Psoas muscle (tissue), 8 donors: ENCODE measurements around the gene MYL11. TPM values are rescaled to one million over a fixed set of nuclear protein-coding genes. Genes with fewer than 3 reads are reported as not detected.
A peak's percentile ranks its signal among the peaks of the same experiment; 100 is the strongest.

Source experiments
- ATAC-seq, 4 donors: fragments of 200-7000 bp; cut with Tn5 transposase; one replicate each; pipeline ENCODE4 v1.9.1; 2020; ENCODE audit warnings: moderate library complexity in 3 of 4, mild to moderate bottlenecking in 2 of 4
- DNase-seq, 2 donors: peaks; one replicate each; pipeline ENCODE4 v3.0.0-alpha.2; 2020
- H3K27ac ChIP-seq: fragments of 200-600 bp; one replicate; pipeline ENCODE4 v1.8.0; 2022
- H3K27me3 ChIP-seq, 3 donors: fragments of 200-600 bp in 1 of 3; one replicate each; pipeline versions ENCODE4 v1.6.1 to v1.8.0; 2013 to 2022; ENCODE audit warnings: low read length in 2 of 3, mild to moderate bottlenecking in 2 of 3, moderate library complexity in 1 of 3; ENCODE audit not compliant: insufficient read depth in 3 of 3
- H3K36me3 ChIP-seq, 2 donors: fragments of 200-600 bp in 1 of 2; one replicate each; pipeline versions ENCODE4 v1.6.1 to v1.8.0; 2013 to 2022; ENCODE audit warnings: low read depth in 1 of 2, mild to moderate bottlenecking in 1 of 2, moderate library complexity in 1 of 2; ENCODE audit not compliant: insufficient read depth in 1 of 2
- H3K4me1 ChIP-seq: fragments of 200-600 bp; one replicate; pipeline ENCODE4 v1.8.0; 2022
- H3K4me3 ChIP-seq: fragments of 200-600 bp; one replicate; pipeline ENCODE4 v1.8.0; 2022; ENCODE audit warnings: mild to moderate bottlenecking
- H3K9me3 ChIP-seq: fragments of 200-600 bp; one replicate; pipeline ENCODE4 v1.8.0; 2022
- WGBS, 3 donors: extraction: QIAGEN DNeasy Blood & Tissue Kit; methylation state at CpG; one replicate each; pipeline versions ENCODE4 v1.1.6 to v1.1.7; 2013; 5-methylcytosine and 5-hydroxymethylcytosine counted together
- intact Hi-C, 2 donors: fragments of 100-400 bp; cut with DNase I; formaldehyde crosslinking; loops; one replicate each; pipeline versions ENCODE4 v1.11.0 to v1.14.2; 2022
- polyA plus RNA-seq, 3 donors: library from polyadenylated mRNA; stranded (reverse); fragments of 200-250 nt; gene quantifications; one replicate each; pipeline ENCODE4 v1.2.3, GENCODE V29; 2013
- total RNA-seq, 4 donors: library from RNA; stranded (reverse); fragmentation: NEBNext Ultra II Directional in 2 of 4; extraction: Animal tissue kit (Norgen Biotek cat#: 25700) in 2 of 4; gene quantifications; one replicate each; pipeline versions ENCODE4 v1.2.1 to v1.2.4, GENCODE V29; 2021 to 2023
- TF ChIP-seq, protein P1 (sequence below): fragments of 200-600 bp; IDR thresholded peaks from one replicate; pipeline ENCODE4 v1.8.0; 2022; ENCODE audit warnings: antibody characterized with exemption
- donor health status: healthy with polysubstance abuse.
- donor health status: DM: no; HTN: no; CAD: no; lungs with moderate emphysema.
- donor health status: Bipolar disorder and iron deficiency.
- donor health status: healthy.
- donor health status: DM: yes; HTN: yes; CAD: no.
- donor health status: DM: no; HTN: no; CAD: no.
- donor health status: DM: no; HTN: no; CAD: no.
- donor health status: DM: yes; HTN: yes; CAD: no.

Gene MYL11
- total and polyA plus RNA-seq, 7 donors = 636 to 6,743 (median 2,548) TPM

DNA sequence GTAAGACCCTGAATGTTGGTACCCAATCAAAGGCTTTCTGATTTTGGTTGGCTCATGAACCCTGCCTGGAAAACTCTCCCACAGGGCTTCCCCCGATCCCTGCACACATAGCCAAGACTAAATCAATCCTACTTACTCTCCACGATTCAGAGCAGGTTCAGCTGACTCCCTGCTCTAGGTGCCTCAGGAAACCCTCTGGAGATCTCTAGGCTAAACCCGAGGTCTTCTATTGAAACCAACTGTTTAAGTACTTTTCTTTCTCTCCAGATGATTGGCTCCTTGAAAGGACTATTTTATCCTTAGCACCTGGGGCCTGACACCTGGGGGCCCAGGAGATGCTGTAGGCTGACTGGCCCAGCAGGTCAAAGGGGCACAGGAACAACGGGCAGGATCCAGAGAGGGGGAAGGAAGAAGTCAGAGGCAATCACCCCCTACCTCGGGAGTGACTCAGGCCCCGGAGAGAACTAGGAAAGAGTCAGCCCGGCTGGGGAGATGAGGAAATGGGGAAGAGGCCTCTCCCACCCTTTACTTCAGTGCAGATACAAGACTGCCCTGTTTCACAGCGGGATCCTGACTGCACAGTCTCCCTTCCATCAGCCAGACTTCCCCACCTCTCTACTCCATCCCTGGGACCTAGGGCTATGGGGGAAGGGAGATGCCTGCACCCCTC is 6.3 kb upstream of the MYL11 start:
- ATAC-seq (no peak), DNase-seq (no peak)
- peaks cover 42% of the 10 kb centered on the region for H3K4me1 ChIP-seq
- H3K4me3 ChIP-seq = peak overlapping the region; percentile 93
- intact Hi-C loops = loop anchor here in 1 of 2 donors (1.0 kb wide), 1 partner anchor 12 kb away; no protein-coding TSS in a partner anchor
- no peaks in the 10 kb centered on the region for H3K27me3 ChIP-seq
- peak overlapping the region; percentile 84 for H3K27ac ChIP-seq
- 0 to 3% (median 1%) methylated on average over 7 to 8 of the region's 8 CpGs for WGBS, 3 donors
- TF ChIP-seq, protein P1, sequence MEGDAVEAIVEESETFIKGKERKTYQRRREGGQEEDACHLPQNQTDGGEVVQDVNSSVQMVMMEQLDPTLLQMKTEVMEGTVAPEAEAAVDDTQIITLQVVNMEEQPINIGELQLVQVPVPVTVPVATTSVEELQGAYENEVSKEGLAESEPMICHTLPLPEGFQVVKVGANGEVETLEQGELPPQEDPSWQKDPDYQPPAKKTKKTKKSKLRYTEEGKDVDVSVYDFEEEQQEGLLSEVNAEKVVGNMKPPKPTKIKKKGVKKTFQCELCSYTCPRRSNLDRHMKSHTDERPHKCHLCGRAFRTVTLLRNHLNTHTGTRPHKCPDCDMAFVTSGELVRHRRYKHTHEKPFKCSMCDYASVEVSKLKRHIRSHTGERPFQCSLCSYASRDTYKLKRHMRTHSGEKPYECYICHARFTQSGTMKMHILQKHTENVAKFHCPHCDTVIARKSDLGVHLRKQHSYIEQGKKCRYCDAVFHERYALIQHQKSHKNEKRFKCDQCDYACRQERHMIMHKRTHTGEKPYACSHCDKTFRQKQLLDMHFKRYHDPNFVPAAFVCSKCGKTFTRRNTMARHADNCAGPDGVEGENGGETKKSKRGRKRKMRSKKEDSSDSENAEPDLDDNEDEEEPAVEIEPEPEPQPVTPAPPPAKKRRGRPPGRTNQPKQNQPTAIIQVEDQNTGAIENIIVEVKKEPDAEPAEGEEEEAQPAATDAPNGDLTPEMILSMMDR = no peak
- H3K36me3 ChIP-seq = peaks cover 0 to 35% of the 10 kb centered on the region in 2 donors
- no peaks in the 10 kb centered on the region for H3K9me3 ChIP-seq

DNA sequence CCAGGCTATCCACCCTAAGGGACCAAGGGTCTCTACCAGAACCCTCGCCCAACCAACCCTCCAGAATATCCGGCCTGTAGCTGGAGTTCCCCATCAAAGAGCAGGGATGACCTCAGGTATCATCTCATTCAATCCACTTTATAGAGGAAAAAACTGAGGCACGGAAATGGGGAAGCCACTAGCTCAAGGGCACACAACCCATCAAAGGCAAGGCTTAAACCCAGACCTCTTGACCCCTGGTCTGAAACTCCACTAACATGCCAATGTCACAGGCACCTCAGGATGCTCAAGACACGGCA is 5.9 kb upstream of the MYL11 start:
- H3K27ac ChIP-seq = peak overlapping the region; percentile 84
- 3 to 15% (median 8%) methylated on average over 4 of the region's 4 CpGs for WGBS, 3 donors
- intact Hi-C loops = loop anchor here in 1 of 2 donors (1.0 kb wide), 1 partner anchor 12 kb away; no protein-coding TSS in a partner anchor

DNA sequence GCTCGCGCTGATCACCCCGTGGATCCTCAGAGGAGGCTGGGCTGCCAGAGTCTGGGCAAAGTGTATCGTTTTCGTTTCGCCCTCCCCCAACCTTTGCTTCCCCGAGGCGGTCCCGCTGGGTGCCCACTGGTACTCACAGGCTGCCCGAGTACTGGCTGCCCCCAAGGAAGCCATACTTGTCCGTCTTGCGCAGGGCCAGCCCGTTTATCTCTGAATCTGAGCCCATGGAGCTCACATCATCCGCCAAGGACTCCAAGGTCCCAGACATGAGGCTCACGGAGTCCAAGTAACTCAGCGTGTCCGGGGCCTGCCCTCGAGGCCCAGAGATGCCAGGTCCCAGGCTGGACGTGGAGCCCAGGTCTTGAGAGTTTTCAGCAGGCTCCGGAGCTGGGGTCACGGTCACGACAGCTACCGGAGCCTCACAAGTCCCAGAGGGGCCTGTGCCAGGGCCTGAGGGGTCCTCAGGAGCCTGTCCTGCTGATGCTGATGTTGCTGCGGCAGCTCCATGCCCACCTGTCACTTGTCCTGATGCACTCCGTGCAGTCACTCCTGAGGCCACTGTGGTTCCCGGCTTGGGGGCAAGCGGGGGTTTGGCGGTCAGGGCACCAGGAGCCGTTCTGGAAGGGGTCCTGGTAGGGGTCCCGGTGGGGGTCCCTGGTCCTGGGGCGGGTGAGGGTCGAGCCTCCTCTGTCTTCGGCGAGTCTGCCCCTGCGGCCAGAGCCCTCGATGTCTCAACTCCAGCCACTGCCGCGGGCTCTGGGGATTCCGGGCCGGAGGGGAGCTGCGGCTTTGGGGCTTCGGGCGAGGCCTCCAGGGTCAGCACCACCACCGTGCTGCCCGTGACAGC is 5.3 kb upstream of the MYL11 start:
- peaks cover 0 to 25% of the 10 kb centered on the region in 2 donors for H3K36me3 ChIP-seq
- peak overlapping the region; percentile 84 for H3K27ac ChIP-seq
- ATAC-seq (no peak), DNase-seq (peak in 1 of 2 donors; percentile 68)
- H3K9me3 ChIP-seq = no peaks in the 10 kb centered on the region
- H3K4me1 ChIP-seq = peaks cover 50% of the 10 kb centered on the region
- intact Hi-C loops = no loop called here
- H3K4me3 ChIP-seq = peak overlapping the region; percentile 93
- H3K27me3 ChIP-seq = no peaks in the 10 kb centered on the region
- TF ChIP-seq, protein P1 = no peak
- 0 to 1% (median 1%) methylated on average over 43 to 45 of the region's 45 CpGs for WGBS, 3 donors

More for the DNA sequence above, 5.9 kb upstream of the MYL11 start:
- Histone ChIP-seq H3K4me3 (peak overlapping the region; percentile 93), H3K4me1 (peaks cover 45% of the 10 kb centered on the region), H3K36me3 (peaks cover 0 to 30% of the 10 kb centered on the region in 2 donors), H3K9me3 (no peaks in the 10 kb centered on the region), H3K27me3 (no peaks in the 10 kb centered on the region)
- ATAC-seq (no peak), DNase-seq (no peak)
- TF ChIP-seq, protein P1 = no peak

DNA sequence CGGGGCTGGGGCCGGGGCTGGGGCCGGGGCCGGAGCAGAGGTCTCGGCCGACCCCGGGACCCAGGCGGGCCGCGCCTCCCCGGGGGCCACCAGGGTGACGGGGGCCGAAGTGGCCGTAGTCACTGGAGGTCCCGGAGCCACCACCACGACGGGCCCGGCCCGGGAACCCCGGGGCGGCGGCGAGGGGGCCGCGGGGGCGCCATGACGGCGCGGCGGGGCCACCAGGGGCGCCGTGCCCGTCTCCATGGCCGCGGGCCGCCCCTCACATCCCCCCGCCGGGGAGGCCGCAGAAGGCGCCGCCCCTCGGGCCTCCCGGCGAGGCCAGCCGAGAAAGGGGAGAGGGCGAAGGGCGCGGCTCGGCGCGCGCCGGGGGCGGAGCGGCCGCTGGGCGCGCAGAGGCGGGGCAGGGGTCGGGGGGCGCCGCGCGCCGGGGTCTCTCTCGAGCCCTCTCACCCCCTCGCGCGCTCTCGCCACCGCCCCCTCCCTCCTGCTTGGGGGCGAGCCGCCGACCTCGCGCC is 4.6 kb upstream of the MYL11 start:
- Histone ChIP-seq H3K9me3 (no peaks in the 10 kb centered on the region), H3K27ac (peak overlapping the region; percentile 84), H3K36me3 (peaks cover 0 to 18% of the 10 kb centered on the region in 2 donors), H3K4me3 (peak overlapping the region; percentile 93), H3K27me3 (no peaks in the 10 kb centered on the region), H3K4me1 (peaks cover 50% of the 10 kb centered on the region)
- TF ChIP-seq, protein P1 = peak; percentile 26
- intact Hi-C loops = loop anchor here in 1 of 2 donors (5.0 kb wide), 1 partner anchor 37 kb away; the partner anchor contains the start of gene ZNF771
- ATAC-seq = no peak
- DNase-seq = no peak
- 0 to 1% (median 0%) methylated on average over 6 to 76 of the region's 76 CpGs for WGBS, 3 donors
